ENCODE measurements around the gene MGAT4A.

Gene MGAT4A

DNA sequence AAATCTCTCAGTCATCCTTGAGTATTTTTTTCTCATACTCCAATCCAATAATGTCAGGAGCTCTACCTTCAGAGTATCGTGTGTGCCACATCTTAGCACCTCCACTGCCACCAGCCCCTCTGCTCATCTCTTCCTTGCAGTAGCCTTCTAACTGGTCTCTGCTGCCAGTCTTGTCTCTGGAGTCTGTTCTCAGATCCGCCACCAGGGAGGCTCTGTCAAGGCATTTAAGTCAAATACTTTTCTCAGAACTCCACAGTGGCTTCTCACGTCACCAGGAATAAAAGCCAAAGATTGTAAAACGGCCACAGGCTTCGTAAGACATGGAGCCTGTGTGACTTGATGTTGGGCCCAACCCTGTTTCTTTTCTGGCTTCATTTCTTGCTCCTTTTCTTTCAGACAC, 115.5 kb downstream of the MGAT4A start:
- H3K4me3 ChIP-seq (ENCODE audit: low read depth, low read length) = no peak overlapping the region
- TF ChIP-seq, protein P1, sequence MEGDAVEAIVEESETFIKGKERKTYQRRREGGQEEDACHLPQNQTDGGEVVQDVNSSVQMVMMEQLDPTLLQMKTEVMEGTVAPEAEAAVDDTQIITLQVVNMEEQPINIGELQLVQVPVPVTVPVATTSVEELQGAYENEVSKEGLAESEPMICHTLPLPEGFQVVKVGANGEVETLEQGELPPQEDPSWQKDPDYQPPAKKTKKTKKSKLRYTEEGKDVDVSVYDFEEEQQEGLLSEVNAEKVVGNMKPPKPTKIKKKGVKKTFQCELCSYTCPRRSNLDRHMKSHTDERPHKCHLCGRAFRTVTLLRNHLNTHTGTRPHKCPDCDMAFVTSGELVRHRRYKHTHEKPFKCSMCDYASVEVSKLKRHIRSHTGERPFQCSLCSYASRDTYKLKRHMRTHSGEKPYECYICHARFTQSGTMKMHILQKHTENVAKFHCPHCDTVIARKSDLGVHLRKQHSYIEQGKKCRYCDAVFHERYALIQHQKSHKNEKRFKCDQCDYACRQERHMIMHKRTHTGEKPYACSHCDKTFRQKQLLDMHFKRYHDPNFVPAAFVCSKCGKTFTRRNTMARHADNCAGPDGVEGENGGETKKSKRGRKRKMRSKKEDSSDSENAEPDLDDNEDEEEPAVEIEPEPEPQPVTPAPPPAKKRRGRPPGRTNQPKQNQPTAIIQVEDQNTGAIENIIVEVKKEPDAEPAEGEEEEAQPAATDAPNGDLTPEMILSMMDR (IDR thresholded peaks at IDR 0.05; ENCODE audit: insufficient read depth, low read depth, low read length, missing control alignments) = no peak
- no peak for DNase-seq (ENCODE audit: low read depth)

DNA sequence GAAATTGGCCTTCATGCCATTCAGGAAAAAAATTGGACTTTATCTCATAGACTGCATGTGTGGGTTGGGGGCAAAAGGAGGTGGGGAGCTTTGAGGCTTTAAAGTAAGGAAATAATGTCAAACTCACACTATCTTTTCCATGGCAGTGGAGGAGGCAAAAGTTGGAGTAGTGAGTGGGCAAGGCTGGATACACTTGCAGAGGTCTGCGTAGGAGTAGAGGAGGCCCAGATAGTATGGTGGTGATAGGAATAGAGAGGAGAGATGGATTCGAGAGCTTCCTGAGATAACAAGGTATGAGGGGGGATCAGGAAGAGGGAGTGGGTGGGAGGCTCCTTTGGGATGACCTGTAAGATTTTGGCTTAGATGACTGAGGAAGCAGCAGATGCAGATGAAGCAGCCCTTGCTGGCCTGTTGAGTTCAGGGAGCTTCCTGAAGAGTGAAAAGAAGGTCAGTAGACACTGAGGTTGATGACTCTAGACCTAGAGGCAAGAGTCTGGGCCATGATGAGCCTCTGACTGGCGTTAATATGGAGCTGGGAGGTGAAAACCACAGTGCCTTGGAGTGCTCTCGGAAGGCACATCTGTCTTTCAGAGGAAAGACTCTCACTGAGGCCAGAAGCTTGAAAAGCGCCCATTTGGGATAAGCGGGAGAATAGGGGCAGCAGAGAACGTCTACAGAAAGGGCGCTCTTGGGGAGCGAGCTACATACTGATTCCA, 116.8 kb downstream of the MGAT4A start:
- H3K4me3 ChIP-seq (ENCODE audit: low read depth, low read length) = no peak overlapping the region
- no peak for DNase-seq (ENCODE audit: low read depth)
- TF ChIP-seq, protein P1 (IDR thresholded peaks at IDR 0.05; ENCODE audit: insufficient read depth, low read depth, low read length, missing control alignments) = no peak

DNA sequence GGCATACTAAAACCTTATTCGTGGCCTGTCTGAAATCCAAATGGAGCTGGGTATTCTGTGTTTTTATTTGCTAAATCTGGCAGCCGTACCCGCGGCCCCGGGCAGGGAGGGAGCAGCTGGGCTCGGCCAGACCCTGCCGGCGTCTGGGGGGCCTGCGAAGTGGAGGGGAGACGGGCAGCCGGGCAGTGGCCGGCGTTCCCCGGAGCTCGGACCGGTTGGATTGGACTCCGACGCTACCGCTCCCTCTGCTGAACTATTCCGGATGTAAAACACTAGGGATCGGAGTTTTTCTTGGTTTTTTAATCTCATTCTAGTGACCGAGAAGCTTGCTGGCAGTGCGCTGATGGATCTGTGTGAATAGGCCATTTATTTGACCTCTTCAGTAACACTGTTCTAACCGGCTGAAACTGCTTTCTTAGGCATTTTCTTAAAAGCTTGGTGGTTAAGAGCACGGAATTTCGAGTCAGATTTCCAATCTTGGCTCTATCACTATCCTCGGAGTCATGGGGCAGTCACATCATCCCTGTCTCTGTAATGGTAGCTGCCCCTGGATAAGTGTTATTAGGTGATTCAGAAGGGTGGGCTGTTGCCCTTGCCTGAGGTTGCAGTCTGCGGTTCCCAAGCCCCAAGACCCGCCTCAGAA, 121.8 kb downstream of the MGAT4A start:
- DNase-seq (ENCODE audit: low read depth) = peak; percentile 32
- TF ChIP-seq, protein P1 (IDR thresholded peaks at IDR 0.05; ENCODE audit: insufficient read depth, low read depth, low read length, missing control alignments) = no peak
- H3K4me3 ChIP-seq (ENCODE audit: low read depth, low read length) = peak overlapping the region; percentile 98

DNA sequence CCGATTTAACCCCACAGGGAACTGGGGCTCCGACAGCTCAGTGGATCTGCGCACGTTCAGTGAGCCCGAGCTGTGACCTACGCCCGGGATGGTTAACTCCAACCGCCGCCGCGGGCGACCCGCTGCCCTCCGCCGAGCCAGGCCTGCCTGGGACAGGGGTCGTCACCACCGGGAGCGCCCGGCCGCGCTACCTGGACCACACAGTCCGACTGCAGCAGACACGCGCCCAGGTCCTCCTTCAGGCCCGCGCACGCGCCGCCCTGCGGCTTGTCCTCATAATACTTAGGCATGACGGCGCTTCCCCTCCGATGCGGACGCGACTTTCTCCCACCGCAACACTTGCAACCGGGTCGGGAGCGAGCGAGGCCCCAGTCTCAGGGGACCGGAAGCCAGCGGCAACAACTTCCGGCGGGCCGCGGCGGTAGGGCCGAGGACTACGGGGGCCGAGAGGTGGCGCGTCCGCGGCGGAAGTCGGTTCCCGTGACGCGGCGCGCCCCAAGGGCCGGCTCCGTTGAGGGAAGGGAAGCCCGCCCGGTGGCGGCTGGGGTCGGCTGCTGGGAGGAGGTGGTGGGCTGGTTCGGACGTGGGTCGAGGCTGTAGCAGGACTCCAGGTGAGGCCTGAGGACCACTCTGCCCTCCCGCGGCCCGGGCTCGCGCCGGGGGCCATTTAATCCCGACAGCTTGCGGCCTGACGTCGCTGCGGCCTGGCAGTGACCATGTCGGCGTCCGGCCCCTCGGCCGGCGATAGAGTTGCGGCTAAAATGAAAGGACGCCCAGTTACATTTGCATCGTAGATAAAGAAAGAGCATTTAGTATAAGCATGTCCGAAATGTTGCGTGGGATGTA, 122.6 kb downstream of the MGAT4A start, which contains the start of the genes COA5 and UNC50:
Gene COA5, minus strand, starts transcription at position 397 of the 846 bp plus-strand sequence. Its CDS starts 107 bp downstream, at position 290.
Gene UNC50, plus strand, starts transcription at position 474 of the 846 bp plus-strand sequence. CDS start 1,171 bp downstream, outside the sequence.
- H3K4me3 ChIP-seq (ENCODE audit: low read depth, low read length) = peak within 1 kb of the TSS; percentile 98
- DNase-seq (ENCODE audit: low read depth) = peak; percentile 96
- TF ChIP-seq, protein P1 (IDR thresholded peaks at IDR 0.05; ENCODE audit: insufficient read depth, low read depth, low read length, missing control alignments) = no peak

DNA sequence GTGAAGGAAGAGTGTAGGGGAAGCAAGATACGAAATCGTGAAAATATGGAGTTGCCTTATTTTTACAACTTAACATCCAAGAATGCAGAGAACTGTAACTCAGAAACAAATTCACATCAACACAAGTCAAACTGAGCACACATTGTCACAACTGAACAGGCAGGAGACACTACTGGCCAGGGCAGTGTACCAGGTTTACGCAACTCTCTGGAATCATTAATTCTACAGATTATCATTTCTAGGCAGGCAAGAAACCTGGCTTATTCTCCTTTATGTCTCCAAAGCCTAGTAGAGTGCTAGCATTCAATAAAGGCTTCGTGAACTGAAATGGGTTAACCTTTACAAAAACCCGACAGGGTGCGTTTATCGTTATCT, 123.2 kb downstream of the MGAT4A start:
- TF ChIP-seq, protein P1 (IDR thresholded peaks at IDR 0.05; ENCODE audit: insufficient read depth, low read depth, low read length, missing control alignments) = no peak
- peak overlapping the region; percentile 98 for H3K4me3 ChIP-seq (ENCODE audit: low read depth, low read length)
- no peak for DNase-seq (ENCODE audit: low read depth)

DNA sequence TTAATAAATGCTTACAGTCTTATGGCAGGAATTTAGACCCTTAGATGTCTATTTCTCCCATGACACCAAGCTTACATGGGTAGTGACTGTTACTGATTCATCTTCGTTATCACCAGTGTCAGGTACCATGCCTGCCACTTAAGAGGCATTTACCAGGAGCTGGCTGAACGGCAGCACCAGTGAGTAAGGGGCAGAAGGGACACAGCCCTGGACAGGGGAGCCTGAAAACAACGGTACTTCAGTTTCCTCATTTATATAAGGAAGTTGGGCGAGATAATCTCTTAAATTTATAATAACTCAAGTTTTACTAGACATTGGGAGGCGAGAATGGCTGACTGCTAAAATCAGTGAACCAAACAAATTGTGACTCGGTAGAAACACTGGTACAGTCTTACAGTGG, 123.8 kb downstream of the MGAT4A start:
- H3K4me3 ChIP-seq (ENCODE audit: low read depth, low read length) = peak overlapping the region; percentile 98
- TF ChIP-seq, protein P1 (IDR thresholded peaks at IDR 0.05; ENCODE audit: insufficient read depth, low read depth, low read length, missing control alignments) = no peak
- DNase-seq (ENCODE audit: low read depth) = no peak

Measured in GM12865 (cell line).